SU-DHL-6 (cell line): Measurements from ENCODE around the gene VIPR2.

ENCODE experiments used
- H2AFZ ChIP-seq: fragments of 200-600 bp; sonication (generic); 2 replicates; pipeline ENCODE4 v1.6.1; 2014; ENCODE audit warnings: low read depth, mild to moderate bottlenecking, moderate library complexity, mixed read lengths, antibody characterized with exemption, low read length; ENCODE audit not compliant: severe bottlenecking
- H3F3A ChIP-seq: fragments of 200-600 bp; shearing (Covaris generic); 2 replicates; pipeline ENCODE4 v1.6.0; 2016; ENCODE audit warnings: antibody characterized with exemption, mild to moderate bottlenecking; ENCODE audit not compliant: insufficient read depth
- H3K27ac ChIP-seq: fragments of 200-600 bp; sonication (generic); 2 replicates; pipeline ENCODE4 v1.5.1; 2016; ENCODE audit warnings: low read depth, mild to moderate bottlenecking, low read length, moderate library complexity, mixed read lengths
- H3K27me3 ChIP-seq: fragments of 200-600 bp; sonication (generic), shearing (Covaris generic); 2 replicates; pipeline ENCODE4 v1.6.0; 2014; ENCODE audit warnings: mild to moderate bottlenecking, low read length
- H3K36me3 ChIP-seq: fragments of 200-600 bp; sonication (generic); 2 replicates; pipeline ENCODE4 v1.6.1; 2014; ENCODE audit warnings: mild to moderate bottlenecking, low read length, mixed read lengths
- H3K4me2 ChIP-seq: fragments of 300-600, 200-600 bp; shearing (Covaris generic), sonication (generic); 2 replicates; pipeline ENCODE4 v1.6.0; 2014; ENCODE audit warnings: low read length, low read depth, mild to moderate bottlenecking; ENCODE audit not compliant: poor library complexity, severe bottlenecking
- H3K4me3 ChIP-seq: fragments of 200-600 bp; sonication (generic); 2 replicates; pipeline ENCODE4 v1.5.1; 2014; ENCODE audit warnings: antibody characterized with exemption, low read length, mild to moderate bottlenecking, mixed read lengths; ENCODE audit not compliant: insufficient read depth, poor library complexity, severe bottlenecking
- H3K79me2 ChIP-seq: fragments of 200-600 bp; sonication (generic); 2 replicates; pipeline ENCODE4 v1.6.1; 2014; ENCODE audit warnings: mild to moderate bottlenecking, low read length, moderate library complexity; ENCODE audit not compliant: insufficient read depth
- H3K9ac ChIP-seq: fragments of 200-600 bp; sonication (generic); 2 replicates; pipeline ENCODE4 v1.7.0; 2014; ENCODE audit warnings: mild to moderate bottlenecking, low read length
- H3K9me2 ChIP-seq: fragments of 200-600 bp; sonication (generic); replicated peaks from 2 replicates; pipeline ENCODE4 v1.6.1; 2014; ENCODE audit warnings: low read length; ENCODE audit not compliant: insufficient read depth
- H3K9me3 ChIP-seq: fragments of 200-600 bp; sonication (generic); 2 replicates; pipeline ENCODE4 v1.6.1; 2014; ENCODE audit warnings: low read length, mixed read lengths; ENCODE audit not compliant: insufficient read depth
- H4K20me1 ChIP-seq: fragments of 200-600 bp; sonication (generic); 2 replicates; pipeline ENCODE4 v1.6.1; 2014; ENCODE audit warnings: low read depth, mild to moderate bottlenecking, antibody characterized with exemption, low read length, moderate library complexity, mixed read lengths
- EZH2phosphoT487 ChIP-seq: fragments of 200-600 bp; sonication (generic), shearing (Covaris generic); conservative IDR thresholded peaks from 2 replicates; pipeline ENCODE4 v1.6.1; 2018; ENCODE audit warnings: mild to moderate bottlenecking, antibody characterized with exemption, low read length, moderate library complexity, mixed read lengths
- TF ChIP-seq, protein P1 (sequence below): fragments of 200-600 bp; sonication (generic); IDR thresholded peaks from one replicate; pipeline ENCODE4 v1.5.1; 2017; ENCODE audit warnings: antibody characterized with exemption, mild to moderate bottlenecking, low read length, moderate library complexity; ENCODE audit not compliant: insufficient read depth, poor library complexity, severe bottlenecking

Gene VIPR2

DNA sequence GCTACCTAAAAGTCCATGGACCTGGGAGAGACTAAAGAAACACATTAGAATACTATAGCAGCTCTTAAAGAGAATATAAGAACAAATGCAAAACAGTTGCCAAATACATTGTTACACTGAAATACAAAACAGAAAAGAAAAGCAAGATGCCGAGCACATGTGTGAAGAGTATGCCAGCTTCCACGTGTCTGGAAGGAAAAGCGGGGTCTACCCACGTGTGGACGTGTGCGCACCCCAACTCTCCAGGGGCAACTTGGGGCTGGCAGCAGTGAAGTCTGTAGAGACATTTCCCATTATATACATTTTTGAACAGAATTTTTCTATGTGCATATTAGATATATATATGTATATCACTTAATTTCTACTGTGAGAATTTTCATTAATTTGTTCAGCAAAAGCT lies 6.2 kb downstream of the VIPR2 start:
- H3F3A ChIP-seq = no peaks in the 10 kb centered on the region
- no peak overlapping the region for H3K9ac ChIP-seq
- no peaks in the 10 kb centered on the region for H3K79me2 ChIP-seq
- H3K36me3 ChIP-seq = no peaks in the 10 kb centered on the region
- no peak for TF ChIP-seq EZH2phosphoT487
- TF ChIP-seq, protein P1, sequence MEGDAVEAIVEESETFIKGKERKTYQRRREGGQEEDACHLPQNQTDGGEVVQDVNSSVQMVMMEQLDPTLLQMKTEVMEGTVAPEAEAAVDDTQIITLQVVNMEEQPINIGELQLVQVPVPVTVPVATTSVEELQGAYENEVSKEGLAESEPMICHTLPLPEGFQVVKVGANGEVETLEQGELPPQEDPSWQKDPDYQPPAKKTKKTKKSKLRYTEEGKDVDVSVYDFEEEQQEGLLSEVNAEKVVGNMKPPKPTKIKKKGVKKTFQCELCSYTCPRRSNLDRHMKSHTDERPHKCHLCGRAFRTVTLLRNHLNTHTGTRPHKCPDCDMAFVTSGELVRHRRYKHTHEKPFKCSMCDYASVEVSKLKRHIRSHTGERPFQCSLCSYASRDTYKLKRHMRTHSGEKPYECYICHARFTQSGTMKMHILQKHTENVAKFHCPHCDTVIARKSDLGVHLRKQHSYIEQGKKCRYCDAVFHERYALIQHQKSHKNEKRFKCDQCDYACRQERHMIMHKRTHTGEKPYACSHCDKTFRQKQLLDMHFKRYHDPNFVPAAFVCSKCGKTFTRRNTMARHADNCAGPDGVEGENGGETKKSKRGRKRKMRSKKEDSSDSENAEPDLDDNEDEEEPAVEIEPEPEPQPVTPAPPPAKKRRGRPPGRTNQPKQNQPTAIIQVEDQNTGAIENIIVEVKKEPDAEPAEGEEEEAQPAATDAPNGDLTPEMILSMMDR = no peak
- H3K9me3 ChIP-seq = no peaks in the 10 kb centered on the region
- H3K9me2 ChIP-seq = no peaks in the 10 kb centered on the region
- no peak overlapping the region for H2AFZ ChIP-seq
- no peak overlapping the region for H3K27ac ChIP-seq
- no peaks in the 10 kb centered on the region for H4K20me1 ChIP-seq
- no peak overlapping the region for H3K4me2 ChIP-seq
- no peak overlapping the region for H3K4me3 ChIP-seq
- no peaks in the 10 kb centered on the region for H3K27me3 ChIP-seq

- Histone ChIP-seq H3K27me3 (no peaks in the 10 kb centered on the region), H3F3A (no peaks in the 10 kb centered on the region), H3K79me2 (no peaks in the 10 kb centered on the region), H3K9me2 (no peaks in the 10 kb centered on the region), H4K20me1 (no peaks in the 10 kb centered on the region), H3K27ac (no peak overlapping the region), H2AFZ (no peak overlapping the region), H3K9me3 (no peaks in the 10 kb centered on the region), H3K9ac (no peak overlapping the region), H3K36me3 (no peaks in the 10 kb centered on the region), H3K4me3 (no peak overlapping the region), H3K4me2 (no peak overlapping the region)
- TF ChIP-seq, protein P1 = no peak
- TF ChIP-seq EZH2phosphoT487 = no peak
These were observed 6.8 kb downstream of the VIPR2 start for GRCh38 chr7:159137906-159138305.

DNA sequence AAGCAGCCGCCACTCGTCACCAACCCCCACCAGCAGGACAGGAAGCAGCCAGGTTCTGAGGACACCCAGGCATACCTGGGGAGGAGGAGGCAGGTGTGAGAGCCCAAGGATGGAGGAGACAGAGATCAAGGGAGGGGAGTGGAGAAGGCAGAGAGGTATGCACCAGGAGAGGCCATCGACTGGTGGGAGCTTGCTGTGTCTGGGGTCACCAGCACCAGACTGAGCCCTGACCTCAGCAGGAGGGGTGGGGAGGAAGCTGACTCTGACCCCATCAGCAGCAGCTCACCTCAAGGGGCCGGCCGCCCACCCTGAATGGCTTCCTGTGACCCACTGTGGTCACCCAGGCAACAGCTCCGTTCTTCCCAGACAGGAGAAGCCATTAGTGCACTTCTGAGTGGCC lies 7.8 kb downstream of the VIPR2 start:
- no peak overlapping the region for H2AFZ ChIP-seq
- no peaks in the 10 kb centered on the region for H3K9me2 ChIP-seq
- H3F3A ChIP-seq = no peaks in the 10 kb centered on the region
- H4K20me1 ChIP-seq = no peaks in the 10 kb centered on the region
- no peaks in the 10 kb centered on the region for H3K27me3 ChIP-seq
- H3K9ac ChIP-seq = no peak overlapping the region
- H3K9me3 ChIP-seq = no peaks in the 10 kb centered on the region
- H3K4me2 ChIP-seq = no peak overlapping the region
- H3K27ac ChIP-seq = no peak overlapping the region
- no peak for TF ChIP-seq EZH2phosphoT487
- TF ChIP-seq, protein P1 = no peak
- no peaks in the 10 kb centered on the region for H3K79me2 ChIP-seq
- no peaks in the 10 kb centered on the region for H3K36me3 ChIP-seq
- no peak overlapping the region for H3K4me3 ChIP-seq
